HG02981 (cell line): ENCODE measurements around the gene FANCI.

Experiments used
- ATAC-seq: cut with Tn5 transposase; IDR thresholded peaks from one replicate; pipeline ENCODE4 v1.9.1; 2021; ENCODE audit warnings: mild to moderate bottlenecking, moderate library complexity; ENCODE audit not compliant: unreplicated experiment

Gene FANCI

GRCh38 chr15:89330881-89331595, 87.3 kb downstream of the FANCI start:
- ATAC-seq = no peak

GRCh38 chr15:89332446-89332845, 88.7 kb downstream of the FANCI start:
- ATAC-seq = no peak

- no peak for ATAC-seq
Observed at GRCh38 chr15:89333011-89333860, 89.5 kb downstream of the FANCI start.

- no peak for ATAC-seq
Observed at GRCh38 chr15:89333959-89334509, 90.3 kb downstream of the FANCI start.

GRCh38 chr15:89334510-89335297, 90.9 kb downstream of the FANCI start, which contains the start of gene POLG:
Gene POLG (minus strand): TSS chr15:89334824. CDS start chr15:89333754, 1,070 bp downstream.
- peak; percentile 85 for ATAC-seq

- peak; percentile 17 for ATAC-seq
Observed at GRCh38 chr15:89335298-89336041, 91.7 kb downstream of the FANCI start.

GRCh38 chr15:89338036-89338435, 94.3 kb downstream of the FANCI start:
- ATAC-seq = no peak

GRCh38 chr15:89340573-89340972, 96.8 kb downstream of the FANCI start:
- ATAC-seq = no peak

- no peak for ATAC-seq
Observed at GRCh38 chr15:89341316-89342005, 97.7 kb downstream of the FANCI start.

GRCh38 chr15:89342840-89343239, 99.1 kb downstream of the FANCI start:
- ATAC-seq = no peak

- ATAC-seq = no peak
Observed at GRCh38 chr15:89345248-89345647, 101.5 kb downstream of the FANCI start.

GRCh38 chr15:89346516-89347231, 102.9 kb downstream of the FANCI start:
- ATAC-seq = no peak

- ATAC-seq = no peak
Observed at GRCh38 chr15:89349206-89349558, 105.4 kb downstream of the FANCI start.

GRCh38 chr15:89352476-89352875, 108.7 kb downstream of the FANCI start:
- ATAC-seq = no peak

- ATAC-seq = no peak
Observed at GRCh38 chr15:89353991-89354390, 110.2 kb downstream of the FANCI start.

GRCh38 chr15:89356634-89357298, 113.0 kb downstream of the FANCI start:
- ATAC-seq = no peak

GRCh38 chr15:89358435-89358754, 114.6 kb downstream of the FANCI start:
- ATAC-seq = peak; percentile 14

- peak; percentile 82 for ATAC-seq
Observed at GRCh38 chr15:89358755-89359439, 115.1 kb downstream of the FANCI start.
